HG02623 (cell line): ENCODE data around the gene KIF1A.

Source experiments
- ATAC-seq: cut with Tn5 transposase; IDR thresholded peaks from one replicate; pipeline ENCODE4 v1.9.1; 2021; ENCODE audit warnings: moderate library complexity; ENCODE audit not compliant: unreplicated experiment

KIF1A gene

DNA sequence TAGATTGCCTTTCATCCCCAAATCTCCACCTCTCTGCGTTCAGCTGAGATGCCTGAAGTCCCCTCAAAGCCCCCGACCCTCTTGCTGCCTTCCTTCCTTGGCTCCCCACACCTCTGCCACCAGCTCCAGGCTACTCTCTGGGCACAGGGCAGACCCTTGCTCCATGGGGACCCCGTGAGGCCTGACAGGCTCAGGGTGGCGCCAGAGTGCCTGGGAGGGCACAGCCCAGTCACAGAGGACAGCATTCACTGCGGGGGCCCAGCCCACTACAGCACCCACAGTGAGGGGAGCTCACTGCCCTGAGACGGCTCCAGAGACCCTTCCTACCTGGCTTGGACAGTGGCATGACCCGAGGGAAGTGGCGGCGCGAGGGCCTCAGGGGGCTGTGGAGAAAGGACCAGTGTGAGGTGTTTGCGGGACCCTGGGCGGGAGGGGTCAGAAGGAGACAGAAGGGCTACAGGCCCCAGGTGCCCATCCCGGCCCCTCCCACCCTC, 77.4 kb downstream of the KIF1A start:
- no peak for ATAC-seq

DNA sequence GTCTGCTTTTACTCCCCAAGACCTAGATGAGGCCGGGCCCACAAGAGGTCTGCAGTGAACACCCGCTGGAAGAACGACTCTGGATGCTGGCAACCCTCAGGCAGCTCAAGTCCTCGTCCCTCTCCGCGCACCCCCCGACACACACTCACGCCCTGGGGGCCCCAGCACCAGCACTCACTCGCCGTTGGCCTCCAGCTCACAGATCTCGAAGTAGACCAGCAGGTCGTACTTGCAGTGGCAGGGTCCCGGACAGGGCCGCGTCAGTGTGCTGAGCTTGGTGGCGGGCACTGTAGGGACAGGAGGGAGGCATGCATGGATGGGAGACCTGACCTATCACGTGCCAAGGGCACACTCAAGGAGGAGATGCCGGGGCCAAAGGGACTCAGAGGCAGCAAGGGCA, 78.9 kb downstream of the KIF1A start:
- ATAC-seq, result no peak

- ATAC-seq, result no peak
Observed at GRCh38 chr2:240739797-240740196, 80.2 kb downstream of the KIF1A start.

DNA sequence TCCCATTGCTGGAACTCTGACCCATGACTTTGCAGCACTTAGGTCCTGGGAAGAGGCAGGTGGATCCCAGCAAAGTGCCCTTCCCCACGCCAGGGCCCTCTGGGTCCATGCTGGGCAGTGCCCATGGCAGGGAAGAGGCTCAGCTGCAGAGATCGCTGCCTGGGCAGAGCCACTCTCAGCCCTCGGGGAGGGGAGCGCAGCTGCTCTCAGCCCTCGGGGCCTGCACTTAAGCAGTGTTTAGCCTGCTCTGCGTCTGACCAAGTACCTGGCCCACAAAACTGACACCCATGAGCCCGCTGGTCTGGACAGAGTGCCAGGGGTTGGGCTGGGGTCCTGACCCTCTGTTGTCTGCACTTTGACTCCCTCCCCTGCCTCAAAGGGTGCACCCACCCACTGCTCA, 82.1 kb downstream of the KIF1A start:
- no peak for ATAC-seq

DNA sequence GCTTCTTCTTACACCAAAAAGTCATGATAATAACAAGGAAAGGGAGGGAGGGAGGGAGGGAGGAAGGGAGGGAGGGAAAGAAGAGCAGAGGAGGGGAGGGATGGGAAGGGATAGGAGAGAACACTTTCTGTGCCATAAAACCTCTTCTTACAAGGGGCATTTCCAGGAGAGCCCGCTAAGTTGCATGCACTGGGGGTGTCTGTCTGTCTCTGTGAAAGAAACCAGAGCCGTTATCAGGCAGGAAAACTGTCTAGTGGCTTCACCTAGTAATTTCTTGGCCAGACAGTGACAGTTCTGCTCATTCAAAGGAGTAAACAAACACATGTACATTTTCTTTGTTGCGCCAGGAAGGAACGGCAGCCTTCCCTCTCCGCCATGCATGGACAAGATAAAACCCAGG, 82.5 kb downstream of the KIF1A start:
- no peak for ATAC-seq

DNA sequence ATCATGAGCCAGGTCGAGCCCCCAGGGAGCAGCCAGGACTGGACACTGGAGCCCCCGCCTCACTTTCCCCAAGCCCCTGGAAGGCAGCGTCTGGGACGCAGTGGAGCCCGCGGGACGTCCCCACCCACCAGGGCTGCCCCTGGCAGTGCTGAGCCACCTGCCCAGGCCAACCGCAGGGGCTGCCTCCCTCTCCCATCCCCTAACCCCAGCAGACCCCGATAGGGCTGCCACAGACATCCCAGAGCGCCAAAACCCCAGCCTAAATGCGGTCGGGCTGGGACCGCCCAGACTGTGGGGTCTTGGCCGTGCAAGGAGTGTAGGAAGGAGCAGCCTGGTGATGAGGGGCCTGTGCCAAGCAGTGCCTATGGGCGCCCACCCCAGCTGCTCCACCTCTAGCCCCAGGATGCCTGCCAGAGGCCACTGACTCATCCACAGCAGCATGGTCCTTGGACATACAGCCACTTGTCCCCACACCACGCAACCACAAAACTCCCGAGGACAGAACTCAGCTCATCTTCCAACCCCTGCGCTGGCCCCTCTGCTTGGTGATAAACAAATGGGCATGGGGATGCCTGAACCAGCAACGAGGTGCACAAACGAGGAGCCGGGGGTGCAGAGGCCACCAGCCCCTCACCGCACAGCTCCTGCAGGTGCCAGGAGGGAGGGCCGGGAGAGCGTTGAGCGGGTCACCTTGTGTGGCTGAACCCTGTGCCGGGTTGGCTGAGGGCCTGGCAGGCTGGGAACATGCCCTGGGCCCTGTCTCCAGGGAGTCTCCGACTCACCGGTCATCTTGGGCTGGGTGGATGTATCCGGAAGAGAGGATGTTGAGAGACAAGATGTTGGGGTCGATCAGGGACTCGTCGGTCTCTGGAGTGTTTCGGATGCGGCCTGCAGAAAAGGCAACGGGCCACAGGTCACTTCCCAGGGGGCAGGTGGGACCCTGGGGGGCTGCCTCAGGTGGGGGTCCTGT, 83.5 kb downstream of the KIF1A start:
- ATAC-seq, result no peak

DNA sequence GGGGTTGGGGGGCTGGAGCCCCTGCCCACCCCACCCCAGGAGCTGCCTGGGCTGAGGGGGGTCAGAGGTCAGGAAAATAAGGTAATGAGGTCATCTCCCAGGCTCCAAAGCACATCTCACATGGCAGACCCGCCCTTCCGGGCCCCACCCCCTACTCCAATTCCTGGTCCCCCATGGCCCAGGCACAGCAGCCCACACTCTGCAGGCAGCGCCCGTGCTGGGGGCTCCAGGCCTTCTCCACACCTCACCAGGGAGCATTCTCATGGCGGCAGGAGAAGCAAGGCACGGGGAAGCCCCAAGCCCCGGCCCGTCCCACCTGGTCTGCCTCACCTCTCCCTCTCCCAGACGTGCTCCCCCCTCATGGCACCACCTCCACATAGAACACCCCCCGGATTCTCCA, 84.5 kb downstream of the KIF1A start:
- ATAC-seq, result no peak

GRCh38 chr2:240734756-240735155, 85.3 kb downstream of the KIF1A start:
- no peak for ATAC-seq

GRCh38 chr2:240733803-240734495, 86.1 kb downstream of the KIF1A start:
- no peak for ATAC-seq

GRCh38 chr2:240732911-240733622, 87.0 kb downstream of the KIF1A start:
- ATAC-seq, result no peak

GRCh38 chr2:240732184-240732583, 87.8 kb downstream of the KIF1A start:
- ATAC-seq, result no peak

DNA sequence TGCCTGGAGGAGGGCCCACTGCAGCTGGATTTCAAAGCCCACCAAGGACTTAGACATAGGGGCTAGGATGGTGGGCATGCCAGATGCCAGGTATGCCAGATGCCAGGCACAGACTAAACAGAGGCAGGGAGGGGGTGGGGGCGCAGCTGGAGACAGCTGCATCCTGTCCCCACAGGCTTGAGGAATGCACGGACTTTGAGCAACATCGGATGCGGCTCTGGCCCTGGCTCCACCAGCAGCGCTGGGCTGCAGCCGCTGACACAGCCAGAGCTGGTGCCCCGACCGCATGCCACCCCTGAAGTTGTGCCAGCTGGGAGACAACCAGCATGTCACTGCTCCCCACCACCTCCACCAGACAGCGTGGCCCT, 88.9 kb downstream of the KIF1A start:
- no peak for ATAC-seq

- no peak for ATAC-seq
Observed at GRCh38 chr2:240730501-240731177, 89.4 kb downstream of the KIF1A start.

DNA sequence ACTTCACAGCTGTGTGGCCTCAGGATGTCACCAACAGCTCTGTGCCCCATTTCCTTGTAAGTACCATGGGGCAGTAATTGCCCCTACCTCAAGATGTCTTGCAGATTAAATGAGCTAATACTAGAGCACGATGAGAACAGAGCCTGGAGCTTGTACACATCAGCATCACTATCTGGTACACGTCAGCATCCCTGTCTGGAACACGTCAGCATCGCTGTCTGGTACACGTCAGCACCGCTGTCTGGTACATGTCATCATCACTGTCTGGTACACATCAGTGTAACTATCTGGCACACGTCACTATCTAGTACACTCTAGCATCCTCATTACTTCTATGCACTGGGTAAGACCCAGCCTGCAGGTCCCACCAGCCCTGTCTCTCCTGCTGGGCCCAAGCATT, 91.2 kb downstream of the KIF1A start:
- no peak for ATAC-seq

DNA sequence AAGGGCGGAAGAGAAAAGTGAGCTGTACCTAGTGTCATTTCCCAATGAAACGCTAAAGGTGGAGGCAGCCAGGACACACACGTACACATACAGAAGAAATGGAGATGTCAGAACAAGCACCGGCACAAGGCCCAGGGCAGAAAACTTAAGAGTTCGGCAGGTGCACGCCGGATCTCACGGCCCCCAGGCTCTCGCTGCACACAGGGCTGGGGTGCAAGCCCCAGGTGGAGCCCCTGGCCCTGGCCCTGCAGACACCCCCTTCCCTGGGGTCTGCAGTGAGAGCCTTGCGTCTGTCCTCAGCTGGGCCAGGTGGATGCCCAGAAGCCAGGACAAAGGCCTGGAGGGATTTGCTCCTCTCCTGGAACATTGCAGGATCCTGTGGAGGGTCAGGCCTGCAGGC, 91.7 kb downstream of the KIF1A start:
- no peak for ATAC-seq

DNA sequence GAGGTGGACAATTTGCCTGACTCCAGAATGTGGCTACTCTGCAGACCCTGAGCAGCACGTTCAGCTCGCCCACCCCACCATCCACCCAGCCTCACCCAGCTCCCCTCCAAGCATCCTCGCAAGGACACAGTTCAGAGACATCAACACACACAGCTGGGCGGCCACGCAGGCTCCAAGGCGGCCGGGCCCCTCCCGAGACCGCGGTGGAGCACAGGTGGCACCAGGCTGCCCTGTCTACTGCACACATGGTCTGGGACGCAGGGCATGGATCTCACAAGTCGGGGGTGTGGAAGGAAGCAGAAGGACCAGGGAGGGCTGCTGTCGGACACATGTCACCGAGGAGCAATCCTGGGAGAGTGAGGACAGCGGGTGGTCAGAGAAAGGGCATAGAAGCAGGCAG, 92.1 kb downstream of the KIF1A start:
- ATAC-seq, result no peak

DNA sequence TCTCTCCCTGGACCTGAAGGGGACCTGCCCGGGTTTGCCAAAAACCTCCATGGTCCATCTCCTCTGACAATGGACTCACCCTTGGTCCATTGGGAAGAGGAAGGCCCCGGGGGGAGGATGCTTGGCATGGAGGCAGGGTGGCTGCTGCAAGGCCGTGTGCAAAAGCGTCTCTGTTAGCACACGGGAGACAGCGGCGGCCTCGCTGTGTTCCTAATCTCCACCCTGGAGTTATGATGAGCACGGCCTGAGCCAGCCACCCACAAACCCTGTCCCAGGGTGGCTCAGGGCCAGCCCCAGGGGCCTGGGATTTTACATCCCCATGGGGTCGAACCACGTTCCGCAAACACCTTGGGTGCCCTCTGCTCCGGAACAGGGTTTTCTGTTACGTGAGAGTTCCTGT, 92.6 kb downstream of the KIF1A start:
- ATAC-seq, result no peak

GRCh38 chr2:240726876-240727275, 93.1 kb downstream of the KIF1A start:
- no peak for ATAC-seq

- no peak for ATAC-seq
Observed at GRCh38 chr2:240725671-240726070, 94.3 kb downstream of the KIF1A start.

GRCh38 chr2:240725266-240725665, 94.8 kb downstream of the KIF1A start:
- ATAC-seq, result no peak

GRCh38 chr2:240724431-240724830, 95.6 kb downstream of the KIF1A start:
- no peak for ATAC-seq
